Stimulated activated CD8-positive, alpha-beta memory T cell treated with anti-CD3 and anti-CD28 coated beads, Interleukin-7, amount 100 ng/mL, for 4 hours (primary cell): Measurements from ENCODE around the gene FCRL1.

Source experiments
- DNase-seq, 2 donors: peaks; one replicate each; pipeline ENCODE4 v3.0.0-alpha.2; 2020; ENCODE audit warnings: low read depth in 2 of 2

Gene FCRL1

DNA sequence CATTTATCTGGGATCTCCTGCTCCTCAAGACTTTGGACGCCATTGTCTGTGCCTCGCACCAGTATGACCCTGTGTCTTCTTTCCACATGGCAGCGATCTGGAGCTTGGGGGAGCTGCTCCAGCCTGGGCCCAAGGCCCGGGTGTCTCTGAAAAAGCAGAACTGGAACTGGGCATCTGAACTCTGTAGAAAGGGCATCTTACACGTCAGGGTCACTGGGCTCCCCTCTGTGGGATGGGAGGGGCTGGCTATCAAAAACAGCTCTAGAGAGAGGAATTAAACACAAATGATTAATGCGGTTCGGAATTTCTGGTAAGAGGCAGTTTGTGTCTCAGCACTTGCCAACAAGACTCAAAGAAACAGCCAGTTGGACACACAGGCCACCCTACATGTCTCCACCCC lies 16.1 kb downstream of the FCRL1 start:
- DNase-seq: no peak

- DNase-seq: no peak
Observed at GRCh38 chr1:157799996-157800395, 19.9 kb downstream of the FCRL1 start.

- no peak for DNase-seq
Observed at GRCh38 chr1:157798211-157798610, 21.7 kb downstream of the FCRL1 start.

DNA sequence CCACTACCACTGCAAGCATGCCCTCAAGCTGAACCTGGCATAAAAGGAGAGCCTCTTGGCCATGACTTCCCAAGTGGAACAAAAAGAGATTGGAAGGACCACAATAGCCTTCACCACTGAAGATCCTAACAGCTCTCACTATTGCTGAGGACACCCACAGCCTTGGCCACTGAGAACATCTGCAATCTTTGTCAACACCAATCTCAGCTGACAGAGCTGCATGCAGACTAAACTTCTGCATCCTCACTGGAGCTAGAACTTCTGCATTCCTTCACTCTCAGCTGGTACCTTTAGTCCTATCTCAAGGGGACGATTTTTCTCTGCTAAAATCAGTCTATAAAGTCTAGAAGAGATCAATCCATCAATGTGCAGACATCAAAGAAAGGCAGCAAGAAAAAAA lies 34.7 kb downstream of the FCRL1 start:
- DNase-seq: no peak

DNA sequence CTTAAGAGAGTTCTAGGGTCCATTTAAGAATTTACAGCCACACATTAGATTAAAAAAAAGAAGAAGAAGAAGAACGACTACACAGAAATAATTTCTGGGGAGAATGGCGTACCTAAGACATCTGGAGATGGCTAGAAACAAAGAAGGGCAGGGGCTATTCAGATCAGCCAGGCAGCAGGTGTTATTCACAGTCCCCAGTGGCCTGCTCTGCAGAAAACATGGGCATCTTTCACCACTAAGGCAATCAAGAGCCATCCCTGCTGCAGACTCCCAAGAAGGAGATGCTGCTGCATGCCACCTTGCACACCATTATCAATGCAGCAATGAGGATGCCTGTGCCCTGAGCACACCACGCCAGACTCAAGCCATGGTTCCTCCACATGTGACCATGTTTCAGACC lies 35.1 kb downstream of the FCRL1 start:
- no peak for DNase-seq

DNA sequence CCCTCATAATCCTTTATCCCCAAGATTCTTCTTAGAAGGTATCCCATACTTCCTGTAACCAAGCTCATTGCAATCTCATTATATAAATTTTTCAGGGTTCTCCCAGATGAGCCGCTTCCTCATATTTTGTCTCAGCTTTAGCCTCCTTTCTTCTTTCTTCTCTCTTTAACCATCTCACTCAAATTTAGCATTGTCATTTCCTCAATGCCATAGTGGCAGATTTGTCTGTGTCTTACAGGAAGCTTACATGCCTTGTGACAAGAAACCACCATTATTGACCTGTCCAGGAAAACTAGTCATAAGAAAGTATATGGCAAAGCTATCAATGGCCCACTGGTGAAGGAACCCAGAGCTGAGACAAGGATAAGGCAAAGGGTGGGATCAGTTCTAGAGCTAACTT lies 37.0 kb downstream of the FCRL1 start:
- DNase-seq: no peak

GRCh38 chr1:157781048-157781447 lies 38.9 kb downstream of the FCRL1 start:
- DNase-seq: no peak

DNA sequence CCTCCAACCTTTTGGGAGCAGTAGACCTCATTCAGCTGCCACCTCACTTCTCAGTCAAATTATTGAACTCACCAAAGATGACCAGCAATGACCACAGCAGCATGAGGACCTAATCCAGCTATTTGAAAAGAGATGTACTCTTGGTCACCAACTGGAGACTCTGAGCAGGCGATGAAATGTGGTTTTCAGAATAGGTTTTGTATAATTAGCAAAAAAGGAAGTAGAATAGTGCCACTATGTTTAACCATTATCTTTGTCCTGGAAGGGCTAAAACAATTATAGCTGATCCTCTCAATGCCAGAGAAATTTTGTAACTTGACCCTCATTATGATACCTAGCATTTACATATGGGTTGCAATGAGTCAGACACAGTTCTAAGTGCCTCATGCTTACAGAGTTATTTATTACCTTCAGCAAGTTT lies 42.9 kb downstream of the FCRL1 start, which contains the start of gene FCRL2:
FCRL2 (minus strand) TSS at position 162 of the 421 bp plus-strand sequence; CDS start at position 103, 59 bp downstream.
- no peak for DNase-seq

DNA sequence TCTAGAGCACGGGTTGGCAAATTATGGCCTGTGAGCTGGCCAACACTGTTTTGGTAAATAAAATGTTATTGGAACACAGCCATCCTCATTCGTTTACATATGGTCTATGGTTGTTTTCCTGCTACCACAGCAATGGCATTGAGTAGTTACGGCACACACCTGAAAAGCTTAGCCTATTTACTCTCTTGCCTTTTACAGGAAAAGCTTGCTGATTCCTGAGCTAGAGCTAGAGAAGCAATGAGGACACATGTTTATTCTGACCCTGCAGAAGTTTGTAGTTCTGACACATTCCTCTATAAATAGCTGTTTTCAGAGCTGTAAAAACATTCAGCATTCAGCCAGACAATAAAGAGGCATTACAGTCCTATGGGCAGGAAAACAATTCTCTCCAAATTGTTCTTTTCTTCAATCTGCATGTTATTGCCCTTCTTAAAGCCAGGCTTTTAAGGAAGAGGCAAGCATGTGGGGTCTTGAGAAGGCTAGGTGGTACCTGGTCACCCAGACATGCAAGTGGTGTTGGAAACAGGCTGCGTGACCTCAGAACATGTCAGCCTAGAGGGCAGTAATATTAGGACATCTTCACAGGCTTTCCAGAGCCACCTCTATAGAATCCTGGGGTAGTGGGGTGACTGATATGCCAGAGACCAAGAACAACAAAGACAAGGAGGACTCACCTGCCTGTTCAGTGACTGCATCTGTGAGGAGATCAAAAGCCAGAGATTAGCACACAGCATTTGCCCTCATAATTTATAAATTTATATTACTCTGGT lies 44.6 kb downstream of the FCRL1 start:
- DNase-seq: no peak

DNA sequence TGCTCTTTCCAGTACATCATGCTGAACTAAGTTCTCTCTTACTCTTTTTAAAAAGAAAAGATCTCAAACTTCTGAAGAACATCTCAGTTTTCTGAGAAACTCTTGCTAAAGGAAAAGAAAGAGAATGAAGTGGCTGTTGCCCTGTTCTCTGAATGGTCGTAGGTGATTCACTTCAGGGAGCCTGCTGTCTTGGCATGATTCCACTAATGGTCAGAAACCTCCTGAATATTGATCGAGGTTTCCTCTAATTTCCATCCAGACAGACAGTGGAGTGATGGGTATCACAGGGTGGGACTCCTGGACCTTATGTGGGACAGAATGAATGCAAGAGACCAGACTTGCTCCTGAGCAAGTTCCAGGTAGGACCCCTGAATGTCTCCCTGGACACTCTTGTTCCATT lies 45.5 kb downstream of the FCRL1 start:
- no peak for DNase-seq

DNA sequence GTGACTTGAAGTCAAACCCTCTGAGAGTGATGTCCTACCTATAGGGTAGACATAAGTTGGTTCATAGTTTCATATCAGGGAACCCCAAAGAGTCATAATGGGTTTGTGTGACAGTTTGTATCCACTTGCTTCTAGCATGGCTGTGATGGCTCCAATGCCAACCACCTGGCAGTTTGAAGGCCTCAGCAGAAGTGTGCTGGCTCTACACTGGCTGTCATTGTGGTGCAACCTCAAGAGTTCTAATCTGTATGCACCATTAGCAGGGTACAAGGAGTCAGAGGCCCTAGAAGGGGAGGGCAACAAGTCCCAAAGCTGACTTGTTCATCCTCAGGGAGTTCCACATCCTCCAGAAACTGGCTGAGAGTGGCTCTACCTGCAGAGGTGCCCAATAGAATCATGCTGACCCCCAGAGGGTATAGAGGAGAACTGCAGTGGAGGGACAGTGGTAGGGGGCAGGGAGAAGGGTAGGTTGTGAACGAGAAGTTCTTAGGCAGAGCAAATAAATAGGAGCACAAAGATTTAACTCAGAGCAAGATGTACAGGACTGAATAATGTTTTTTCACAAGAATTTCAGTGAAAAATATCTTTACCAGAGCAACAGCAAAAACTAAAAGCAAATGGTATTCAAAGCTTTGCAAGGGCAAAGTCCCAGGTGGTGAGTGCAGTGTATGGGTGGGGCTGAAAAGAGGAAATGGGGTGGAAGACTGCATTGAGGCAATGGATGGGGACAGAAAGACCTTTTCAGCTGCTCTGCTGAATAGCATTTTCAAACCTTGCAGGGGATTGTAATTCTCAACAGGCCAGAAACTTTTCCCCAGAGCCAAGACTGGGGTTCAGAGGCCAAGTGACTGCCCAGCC lies 46.2 kb downstream of the FCRL1 start:
- DNase-seq: no peak

DNA sequence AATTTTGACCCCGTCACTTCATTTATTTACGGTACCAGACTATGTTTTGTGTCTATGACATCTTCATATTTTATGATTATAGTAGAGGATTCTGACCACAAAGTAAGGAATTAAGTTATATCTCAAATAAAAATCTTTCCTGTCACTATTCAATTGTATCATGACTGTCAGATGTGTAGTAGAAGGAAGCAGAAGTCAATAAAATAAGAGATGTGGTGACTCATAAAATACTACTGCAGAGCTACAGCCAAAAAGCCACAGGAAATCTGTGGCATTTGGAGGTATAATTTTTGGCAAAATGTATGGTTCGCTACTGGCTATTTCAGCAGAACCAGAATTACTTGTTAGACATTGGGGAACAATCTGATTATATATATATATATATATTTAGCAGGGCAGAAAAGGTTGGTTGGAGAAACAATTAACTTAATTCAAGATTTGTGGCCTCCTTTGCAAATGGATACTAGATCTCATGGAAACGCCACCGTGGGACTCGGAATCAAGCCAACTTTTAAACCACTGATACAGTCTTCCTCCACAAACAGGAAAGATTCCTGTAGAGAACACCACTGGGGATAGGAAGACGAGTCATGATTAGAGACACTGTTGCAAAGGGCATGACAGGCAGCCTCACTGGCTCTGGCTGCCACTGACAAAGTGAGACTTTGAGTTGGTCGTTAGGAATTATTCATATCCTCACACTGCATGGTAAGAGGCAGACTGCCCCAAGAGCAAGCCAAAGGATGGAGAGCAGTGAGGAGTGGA lies 48.1 kb downstream of the FCRL1 start:
- no peak for DNase-seq

DNA sequence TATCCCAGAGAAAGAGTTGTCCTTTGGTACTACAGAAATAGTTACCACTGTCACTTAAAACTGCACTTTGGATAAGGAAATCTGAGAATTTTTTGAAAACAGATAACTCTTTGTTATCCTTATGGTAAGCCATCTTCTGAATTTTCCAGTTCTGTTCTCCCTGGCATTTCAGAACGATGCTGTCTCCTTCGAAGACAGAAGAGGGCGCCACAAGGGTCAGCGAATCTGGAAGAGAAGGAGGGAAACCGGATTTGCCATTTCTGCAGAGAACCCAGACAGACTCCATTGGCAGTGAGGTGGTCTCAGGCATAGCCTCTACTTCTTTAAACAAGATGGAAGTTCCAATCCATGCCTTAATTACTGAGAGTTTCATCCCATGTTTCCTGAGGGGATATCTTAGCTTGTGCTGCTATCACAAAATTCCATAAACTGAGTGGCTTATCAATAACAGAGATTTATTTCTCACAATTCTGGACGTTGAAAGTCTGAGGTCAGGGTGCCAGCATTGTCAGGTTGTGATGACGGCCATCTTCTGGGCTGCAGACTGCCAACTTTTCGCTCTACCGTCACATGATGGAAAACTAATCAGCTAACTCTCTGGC lies 49.4 kb downstream of the FCRL1 start:
- no peak for DNase-seq

DNA sequence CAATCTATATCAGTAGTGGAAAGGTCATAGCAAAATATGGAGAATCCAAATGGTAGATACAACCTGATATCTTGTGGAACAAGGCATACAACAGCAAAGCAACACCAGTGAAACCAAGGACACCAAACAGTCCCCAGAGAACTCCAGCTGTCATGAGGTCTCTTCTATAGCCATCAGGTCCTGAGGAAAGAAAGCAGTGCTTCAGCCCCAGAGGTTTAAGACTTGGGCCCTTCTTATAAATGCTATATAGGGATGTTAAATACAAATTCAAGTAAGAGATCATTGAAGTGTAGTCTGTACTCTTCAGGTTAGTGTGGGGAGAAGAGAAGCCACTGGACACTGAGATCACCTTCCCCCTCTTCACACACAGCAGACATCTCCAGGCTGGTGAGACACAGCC lies 53.1 kb downstream of the FCRL1 start:
- no peak for DNase-seq

DNA sequence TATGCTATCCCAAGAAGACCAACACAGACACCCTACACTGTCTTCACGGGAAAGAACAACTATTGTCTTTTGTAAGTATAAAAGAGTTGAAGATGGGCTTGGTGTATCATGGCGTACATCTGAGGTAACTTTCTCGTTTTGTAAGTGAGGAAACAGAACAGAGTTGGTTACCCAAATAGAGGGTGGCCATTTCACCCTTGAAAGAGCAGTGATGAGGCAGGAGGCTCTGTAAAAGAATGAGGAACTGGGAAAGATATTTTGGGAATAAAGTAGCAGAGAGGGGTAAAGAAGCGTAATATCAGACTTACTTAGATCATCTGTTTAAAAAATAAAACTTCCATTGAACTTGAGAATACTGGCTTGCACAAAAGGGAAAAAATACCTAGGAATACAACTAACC lies 61.9 kb downstream of the FCRL1 start:
- DNase-seq: no peak

DNA sequence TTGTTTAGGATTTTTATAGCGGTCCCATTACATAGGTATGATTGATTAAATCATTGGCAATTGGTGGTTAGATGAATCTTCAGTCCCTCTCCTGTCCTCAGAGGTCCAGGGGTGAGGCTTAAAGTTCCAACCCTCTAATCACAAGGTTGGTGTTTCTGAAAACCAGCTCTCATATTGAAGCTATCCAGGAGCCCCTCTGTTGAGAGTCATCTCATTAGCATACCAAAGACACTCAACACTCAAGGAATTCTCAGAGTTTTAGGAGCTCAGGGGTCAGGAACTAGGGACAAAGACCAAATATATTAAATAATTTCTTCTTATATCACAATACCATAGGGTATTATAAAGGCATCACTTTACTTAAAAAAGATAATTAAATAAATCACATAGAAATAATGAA lies 66.3 kb downstream of the FCRL1 start:
- DNase-seq: no peak

- DNase-seq: no peak
Observed at GRCh38 chr1:157751283-157751682, 68.6 kb downstream of the FCRL1 start.

- no peak for DNase-seq
Observed at GRCh38 chr1:157748262-157748817, 71.6 kb downstream of the FCRL1 start.
